OCI-LY7 (cell line): ENCODE measurements around the gene NDUFA8. TPM values are rescaled to one million over a fixed set of nuclear protein-coding genes. Genes with fewer than 3 reads are reported as not detected.

Experiments
- BruUV-seq: library from RNA; stranded (reverse); fragments of 400-500 nt; replicated peaks from 2 replicates; lab custom pipeline; 2021; lab: Mats Ljungman, UMichigan
- CTCF ChIA-PET: fragments of 300-600 bp; sonication (Branson Sonifier 250); formaldehyde crosslinking; loops from one replicate; lab custom pipeline; 2022; ENCODE audit warnings: antibody characterized with exemption; ENCODE audit not compliant: unreplicated experiment; lab: Charles Lee
- POLR2A ChIA-PET: fragments of 300-600 bp; sonication (Branson Sonifier 250); formaldehyde crosslinking; loops from one replicate; lab custom pipeline; 2022; ENCODE audit warnings: antibody characterized with exemption; lab: Charles Lee
- DNase-seq: peaks from one replicate; pipeline ENCODE4 v3.0.0-alpha.2; 2015; ENCODE audit warnings: low spot score
- H2AFZ ChIP-seq: fragments of 200-600 bp; sonication (generic), shearing (Covaris generic); 2 replicates; pipeline ENCODE4 v1.6.1; 2014; ENCODE audit warnings: mild to moderate bottlenecking, antibody characterized with exemption, low read length, moderate library complexity
- H3K27ac ChIP-seq: fragments of 200-600 bp; sonication (generic); 2 replicates; pipeline ENCODE4 v1.5.1; 2014; ENCODE audit warnings: mixed run types, low read depth, mild to moderate bottlenecking, moderate library complexity, low read length, inconsistent platforms; ENCODE audit not compliant: poor library complexity, severe bottlenecking
- H3K36me3 ChIP-seq: fragments of 200-600 bp; sonication (generic); 2 replicates; pipeline ENCODE4 v1.6.1; 2014; ENCODE audit warnings: mild to moderate bottlenecking, antibody characterized with exemption, low read length, moderate library complexity, mixed read lengths; ENCODE audit not compliant: insufficient read depth
- H3K4me1 ChIP-seq: fragments of 200-600 bp; sonication (generic); 2 replicates; pipeline ENCODE4 v1.5.1; 2014; ENCODE audit warnings: mild to moderate bottlenecking, low read length; ENCODE audit not compliant: insufficient read depth, poor library complexity, severe bottlenecking
- H3K4me2 ChIP-seq: fragments of 200-600 bp; sonication (generic); 2 replicates; pipeline ENCODE4 v1.6.1; 2014; ENCODE audit warnings: mild to moderate bottlenecking, low read length
- H3K4me3 ChIP-seq: fragments of 200-600 bp; sonication (generic); 2 replicates; pipeline ENCODE4 v1.5.1; 2014; ENCODE audit warnings: mild to moderate bottlenecking, low read depth, low read length; ENCODE audit not compliant: poor library complexity, severe bottlenecking
- H3K79me2 ChIP-seq: fragments of 200-600 bp; sonication (generic); 2 replicates; pipeline ENCODE4 v1.6.1; 2016; ENCODE audit warnings: low read depth, mild to moderate bottlenecking, low read length, moderate library complexity, mixed read lengths; ENCODE audit not compliant: insufficient read depth
- H3K9me2 ChIP-seq: fragments of 200-600 bp; sonication (generic); 2 replicates; pipeline ENCODE4 v1.6.1; 2016; ENCODE audit warnings: mild to moderate bottlenecking, low read length, mixed read lengths; ENCODE audit not compliant: insufficient read depth
- H3K9me3 ChIP-seq: fragments of 200-600 bp; sonication (generic); 2 replicates; pipeline ENCODE4 v1.6.1; 2014; ENCODE audit warnings: mild to moderate bottlenecking, mixed run types, low read length, mixed read lengths
- H4K20me1 ChIP-seq: fragments of 200-600 bp; sonication (generic); 2 replicates; pipeline ENCODE4 v1.6.1; 2014; ENCODE audit warnings: mild to moderate bottlenecking, antibody characterized with exemption, low read length, moderate library complexity, mixed read lengths; ENCODE audit not compliant: insufficient read depth
- CTCF ChIP-seq: fragments of 200-600 bp; sonication (generic); conservative IDR thresholded peaks from 2 replicates; pipeline ENCODE4 v1.5.1; 2014; ENCODE audit warnings: mild to moderate bottlenecking, antibody characterized with exemption, low read length, moderate library complexity, mixed read lengths
- EZH2phosphoT487 ChIP-seq: fragments of 200-600 bp; sonication (generic); IDR thresholded peaks from 2 replicates; pipeline ENCODE4 v1.6.1; 2018; ENCODE audit warnings: low read depth, borderline replicate concordance, mild to moderate bottlenecking, mixed run types, antibody characterized with exemption, low read length, moderate library complexity, mixed read lengths
- intact Hi-C: fragments of 100-400 bp; cut with micrococcal nuclease; formaldehyde crosslinking; loops from one replicate; pipeline ENCODE4 v1.10.0; 2022; ENCODE audit not compliant: unreplicated experiment
- total RNA-seq, 2 experiments: library from RNA; depleted of rRNA in 1 of 2; stranded (reverse); fragments of >200 nt in 1 of 2; shearing (Covaris generic) in 1 of 2; gene quantifications; 2 replicates each; pipeline ENCODE4 v1.2.3, GENCODE V29; 2014 to 2022

NDUFA8 gene
- total RNA-seq, 2 experiments from 2014 or later = 24.2 to 51.0 TPM

GRCh38 chr9:122179690-122180074 lies 20.1 kb upstream of the NDUFA8 start:
- CTCF ChIA-PET = no interaction called here
- Histone ChIP-seq H2AFZ (no peak overlapping the region), H3K4me1 (no peaks in the 10 kb centered on the region), H4K20me1 (no peaks in the 10 kb centered on the region), H3K79me2 (no peaks in the 10 kb centered on the region), H3K27ac (no peak overlapping the region), H3K9me2 (no peaks in the 10 kb centered on the region), H3K4me3 (no peak overlapping the region), H3K4me2 (no peak overlapping the region), H3K9me3 (no peaks in the 10 kb centered on the region), H3K36me3 (no peaks in the 10 kb centered on the region)
- BruUV-seq = no TSS peak
- no peak for DNase-seq
- no peak for TF ChIP-seq EZH2phosphoT487
- no peak for TF ChIP-seq CTCF
- POLR2A ChIA-PET = interaction anchor here (0.7 kb wide), 1 partner anchor 26 kb away, joined by 6 read pairs; no protein-coding TSS in a partner anchor
- intact Hi-C loops = no loop called here

GRCh38 chr9:122179054-122179689 lies 19.6 kb upstream of the NDUFA8 start:
- POLR2A ChIA-PET = interaction anchor here (0.7 kb wide), 1 partner anchor 26 kb away, joined by 6 read pairs; no protein-coding TSS in a partner anchor
- H3K4me3 ChIP-seq = no peak overlapping the region
- no peak overlapping the region for H3K27ac ChIP-seq
- H3K4me1 ChIP-seq = no peaks in the 10 kb centered on the region
- H3K36me3 ChIP-seq = no peaks in the 10 kb centered on the region
- no peak overlapping the region for H3K4me2 ChIP-seq
- no peaks in the 10 kb centered on the region for H3K79me2 ChIP-seq
- intact Hi-C loops = no loop called here
- BruUV-seq = no TSS peak
- H3K9me2 ChIP-seq = no peaks in the 10 kb centered on the region
- H2AFZ ChIP-seq = no peak overlapping the region
- H3K9me3 ChIP-seq = no peaks in the 10 kb centered on the region
- DNase-seq = no peak
- no peak for TF ChIP-seq EZH2phosphoT487
- TF ChIP-seq CTCF = no peak
- no peaks in the 10 kb centered on the region for H4K20me1 ChIP-seq
- CTCF ChIA-PET = no interaction called here

- H3K79me2 ChIP-seq = no peaks in the 10 kb centered on the region
- H2AFZ ChIP-seq = no peak overlapping the region
- H3K9me2 ChIP-seq = no peaks in the 10 kb centered on the region
- no TSS peak for BruUV-seq
- ChIA-PET CTCF (no interaction called here), POLR2A (interaction anchor here (0.6 kb wide), 1 partner anchor 645 kb away, joined by 3 read pairs; no protein-coding TSS in a partner anchor)
- TF ChIP-seq CTCF = no peak
- TF ChIP-seq EZH2phosphoT487 = no peak
- H4K20me1 ChIP-seq = no peaks in the 10 kb centered on the region
- no peak for DNase-seq
- H3K4me3 ChIP-seq = no peak overlapping the region
- no peaks in the 10 kb centered on the region for H3K9me3 ChIP-seq
- no peak overlapping the region for H3K4me2 ChIP-seq
- no peak overlapping the region for H3K27ac ChIP-seq
- intact Hi-C loops = no loop called here
- no peaks in the 10 kb centered on the region for H3K36me3 ChIP-seq
- H3K4me1 ChIP-seq = no peaks in the 10 kb centered on the region
Measured at GRCh38 chr9:122176916-122177315, 17.3 kb upstream of the NDUFA8 start.
